ENCODE data around the gene PCP4L1. TPM values are rescaled to one million over a fixed set of nuclear protein-coding genes. Genes with fewer than 3 reads are reported as not detected.

The PCP4L1 gene
- total RNA-seq, 1 experiment from 2014 or later, result not detected

- Histone ChIP-seq H3K9me3 (ENCODE audit: control insufficient read depth in 1 of 2, insufficient read depth in 1 of 2, low read depth in 1 of 2, low read length in 2 of 2) (no peaks in the 10 kb centered on the region), H3K36me3 (ENCODE audit: control insufficient read depth in 1 of 2, insufficient read depth in 2 of 2, low read length in 2 of 2) (no peaks in the 10 kb centered on the region), H3K27me3 (ENCODE audit: insufficient read depth, low read length) (no peaks in the 10 kb centered on the region), H3K79me2 (ENCODE audit: insufficient read depth, low read length) (no peaks in the 10 kb centered on the region), H3K4me3 (replicated peaks in 1 of 2; ENCODE audit: low read depth in 1 of 2, low read length in 2 of 2) (no peak overlapping the region), H3K4me2 (ENCODE audit: low read length) (no peak overlapping the region), H4K20me1 (ENCODE audit: insufficient read depth) (no peaks in the 10 kb centered on the region), H2AFZ (ENCODE audit: low read depth, low read length, poor library complexity, severe bottlenecking) (no peak overlapping the region), H3K27ac (ENCODE audit: low read depth, low read length) (no peak overlapping the region), H3K4me1 (ENCODE audit: control insufficient read depth in 1 of 2, insufficient read depth in 2 of 2, low read length in 2 of 2) (peaks cover 0 to 6% of the 10 kb centered on the region in 2 experiments; a peak in 2 of 4 replicates), H3K9ac (ENCODE audit: low read length) (no peak overlapping the region), H3K9me2 (ENCODE audit: insufficient read depth) (no peaks in the 10 kb centered on the region)
- no TSS peak for BruUV-seq (replicated peaks)
- no peak for ATAC-seq
- ChIA-PET POLR2A (no interaction called here), RAD21 (ENCODE audit: low non-redundant PET in 1 of 2, low total read pairs in 2 of 2, uncharacterized antibody in 2 of 2, unreplicated experiment in 2 of 2) (no interaction called here), CTCF (interaction anchor here (2.0 kb wide), 1 partner anchor 10 kb away, joined by 5 read pairs; no protein-coding TSS in a partner anchor)
- intact Hi-C loops (cut with micrococcal nuclease), result no loop called here
- no peak for DNase-seq (ENCODE audit: low read depth, low spot score)
- TF ChIP-seq JUND (IDR thresholded peaks at IDR 0.05), result no peak
- TF ChIP-seq EZH2 (IDR thresholded peaks at IDR 0.05), result no peak
- TF ChIP-seq REST (IDR thresholded peaks at IDR 0.05; ENCODE audit: low read depth), result no peak
- no peak for TF ChIP-seq FOSL1 (IDR thresholded peaks at IDR 0.05; ENCODE audit: low read depth)
- no peak for TF ChIP-seq MAX (IDR thresholded peaks at IDR 0.05)
- TF ChIP-seq ZNF274 (IDR thresholded peaks at IDR 0.05; ENCODE audit: low read depth, low read length), result no peak
- no peak for TF ChIP-seq ZBTB33 (IDR thresholded peaks at IDR 0.05; ENCODE audit: extremely low read depth, insufficient replicate concordance, low read length)
- TF ChIP-seq CBX3 (IDR thresholded peaks at IDR 0.05; ENCODE audit: low read depth), result no peak
- TF ChIP-seq EZH2phosphoT487 (IDR thresholded peaks at IDR 0.05; ENCODE audit: borderline replicate concordance), result no peak
- TF ChIP-seq SRF (IDR thresholded peaks at IDR 0.05; ENCODE audit: low read depth), result no peak
- TF ChIP-seq SIN3A (IDR thresholded peaks at IDR 0.05; ENCODE audit: low read depth), result no peak
- TF ChIP-seq ELF1 (IDR thresholded peaks at IDR 0.05; ENCODE audit: borderline replicate concordance, low read depth), result no peak
- no peak for TF ChIP-seq SP1 (IDR thresholded peaks at IDR 0.05; ENCODE audit: low read depth)
- TF ChIP-seq POLR2AphosphoS5 (IDR thresholded peaks at IDR 0.05; ENCODE audit: low read depth, low read length), result no peak
- no peak for TF ChIP-seq ATF3 (IDR thresholded peaks at IDR 0.05)
- TF ChIP-seq CTCF (IDR thresholded peaks at IDR 0.05 in 2 of 3, conservative IDR thresholded peaks at IDR 0.05 in 1 of 3; ENCODE audit: borderline replicate concordance in 1 of 3, insufficient read depth in 1 of 3, low read depth in 2 of 3, low read length in 2 of 3), result no peak
These were observed 22.4 kb upstream of the PCP4L1 start for GRCh38 chr1:161235957-161236775.

Data from HCT116 (cell line).